NCI-H1694 (cell line): Measurements from ENCODE around the gene EHMT1.

Experiments used
- DNase-seq: peaks from one replicate; lab custom pipeline; 2025; lab: John Stamatoyannopoulos, UW

Gene EHMT1

DNA sequence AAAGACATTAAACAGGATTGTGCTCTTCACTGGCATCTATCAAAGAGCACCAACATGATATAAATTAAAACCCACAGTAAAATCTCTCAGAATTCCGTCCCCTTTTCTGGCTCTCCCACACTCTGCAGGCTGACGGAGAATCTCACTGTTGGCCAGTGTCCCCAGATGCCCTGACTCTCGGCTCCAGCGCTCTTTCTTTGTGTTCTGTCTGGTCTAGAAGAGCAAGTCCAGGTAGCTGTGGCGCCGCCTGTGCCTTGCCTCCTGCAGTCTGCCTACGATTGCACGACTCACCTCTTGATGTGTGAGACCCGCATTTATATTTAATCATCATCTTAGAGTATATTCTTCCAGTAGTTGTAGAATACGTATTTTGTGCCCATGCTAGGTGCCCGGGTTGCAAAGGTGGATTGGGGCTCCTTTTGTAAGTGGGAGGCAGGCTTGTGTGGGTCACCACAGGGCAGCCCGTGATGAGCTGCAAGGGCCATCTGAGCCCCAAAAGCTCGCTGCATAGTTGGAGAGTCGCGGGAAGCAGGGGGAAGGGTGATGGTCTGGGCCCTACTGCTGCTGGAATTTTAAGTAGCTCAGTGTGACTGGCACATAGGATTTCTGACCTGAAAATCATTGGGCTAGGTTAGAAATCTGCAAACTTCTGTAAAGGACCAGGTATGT, 55.6 kb downstream of the EHMT1 start:
- no peak for DNase-seq

- DNase-seq, result no peak
Measured at GRCh38 chr9:137674976-137675320, 56.1 kb downstream of the EHMT1 start.

DNA sequence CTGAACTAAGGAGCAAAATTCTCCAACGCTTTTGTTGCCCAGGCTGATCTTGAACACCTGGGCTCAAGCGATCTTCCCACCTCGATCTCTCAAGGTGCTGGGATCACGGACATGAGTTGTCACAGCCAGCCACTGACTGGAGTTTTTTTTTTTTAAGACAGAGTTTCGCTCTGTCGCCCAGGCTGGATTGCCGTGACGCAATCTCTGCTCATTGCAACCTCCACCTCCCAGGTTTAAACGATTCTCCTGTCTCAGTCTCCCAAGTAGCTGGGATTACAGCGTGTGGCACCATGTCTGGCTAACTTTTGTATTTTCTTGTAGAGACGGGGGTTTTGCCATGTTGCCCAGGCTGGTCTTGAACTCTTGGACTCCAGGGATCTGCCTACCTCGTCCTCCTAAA, 58.2 kb downstream of the EHMT1 start:
- DNase-seq, result no peak

DNA sequence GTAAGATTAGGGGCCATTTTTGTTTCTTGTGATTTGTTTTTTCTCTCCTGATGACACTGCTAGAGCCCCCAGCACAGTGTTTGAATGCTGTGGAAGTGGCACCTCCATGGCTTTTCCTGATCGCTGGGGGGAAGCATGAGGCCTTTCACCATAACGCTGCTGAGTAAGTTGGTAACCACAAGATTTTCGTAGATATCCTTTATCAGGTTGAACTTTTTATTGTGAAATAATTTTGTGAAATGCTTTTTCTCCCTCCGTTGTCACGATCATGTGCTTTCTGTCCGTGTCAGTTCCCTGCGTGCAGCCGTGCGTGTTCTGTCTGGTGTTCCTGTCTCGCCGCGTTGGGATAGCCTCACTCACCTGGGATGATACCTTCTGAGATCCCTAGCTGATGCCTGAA, 59.4 kb downstream of the EHMT1 start:
- DNase-seq, result no peak

- DNase-seq, result no peak
Measured at GRCh38 chr9:137679249-137679648, 60.4 kb downstream of the EHMT1 start.

DNA sequence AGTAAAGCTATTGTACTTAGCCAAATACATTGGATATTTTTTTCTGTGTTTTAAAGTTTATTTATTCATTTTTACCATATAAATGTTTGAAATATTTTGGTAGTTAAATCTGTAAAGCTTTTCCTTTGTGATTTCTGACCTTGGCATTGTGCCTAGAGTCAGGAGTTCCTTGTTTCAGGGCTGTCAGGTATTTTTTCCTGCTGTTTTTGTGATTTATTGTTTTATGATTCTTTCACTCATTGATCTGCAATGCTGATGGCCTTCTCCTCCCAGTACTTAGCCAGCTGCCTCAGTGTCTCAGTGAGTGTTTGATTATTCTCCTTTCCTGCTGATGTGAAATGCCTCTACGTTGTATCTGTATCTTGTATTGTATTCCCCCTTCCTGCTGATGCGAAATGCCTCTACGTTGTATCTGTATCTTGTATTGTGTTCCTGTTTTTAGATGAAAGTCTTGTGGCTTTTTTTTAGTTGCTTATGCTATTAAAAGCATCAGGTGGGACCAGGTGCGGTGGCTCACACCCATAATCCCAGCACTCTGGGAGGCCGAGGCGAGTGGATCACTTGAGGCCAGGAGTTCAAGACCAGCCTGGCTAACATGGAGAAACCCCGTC, 61.0 kb downstream of the EHMT1 start:
- DNase-seq, result no peak

- no peak for DNase-seq
Measured at GRCh38 chr9:137680444-137681358, 61.9 kb downstream of the EHMT1 start.

- DNase-seq, result no peak
Measured at GRCh38 chr9:137682428-137683105, 63.8 kb downstream of the EHMT1 start.

DNA sequence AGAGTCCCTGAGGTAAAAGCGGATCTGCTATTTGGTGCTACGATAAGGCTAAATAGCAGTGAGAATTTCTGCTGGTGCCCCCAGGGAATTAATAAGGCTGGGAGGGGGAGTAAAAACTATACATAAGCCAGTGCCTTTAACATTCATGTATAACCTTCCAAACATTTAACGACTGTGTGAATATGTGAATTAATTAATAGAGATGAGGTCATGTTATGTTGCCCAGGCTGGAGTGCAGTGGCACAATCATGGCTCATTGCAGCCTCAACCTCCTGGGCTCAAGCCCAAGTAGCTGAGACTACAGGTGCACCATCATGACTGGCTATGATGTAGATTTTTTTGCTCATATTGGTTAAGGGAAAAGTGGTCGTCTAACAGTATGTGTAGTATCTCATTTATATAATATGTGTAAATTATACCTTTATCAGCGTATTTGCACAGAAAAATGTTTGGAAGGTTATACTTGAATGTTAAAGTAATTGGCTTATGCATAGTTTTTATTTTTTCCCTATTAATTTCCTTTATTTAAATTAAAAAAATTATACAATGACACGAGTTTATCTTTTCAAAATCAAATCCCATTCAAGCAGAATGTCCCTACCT, 64.6 kb downstream of the EHMT1 start:
- no peak for DNase-seq

GRCh38 chr9:137685035-137685740, 66.4 kb downstream of the EHMT1 start:
- DNase-seq, result no peak

DNA sequence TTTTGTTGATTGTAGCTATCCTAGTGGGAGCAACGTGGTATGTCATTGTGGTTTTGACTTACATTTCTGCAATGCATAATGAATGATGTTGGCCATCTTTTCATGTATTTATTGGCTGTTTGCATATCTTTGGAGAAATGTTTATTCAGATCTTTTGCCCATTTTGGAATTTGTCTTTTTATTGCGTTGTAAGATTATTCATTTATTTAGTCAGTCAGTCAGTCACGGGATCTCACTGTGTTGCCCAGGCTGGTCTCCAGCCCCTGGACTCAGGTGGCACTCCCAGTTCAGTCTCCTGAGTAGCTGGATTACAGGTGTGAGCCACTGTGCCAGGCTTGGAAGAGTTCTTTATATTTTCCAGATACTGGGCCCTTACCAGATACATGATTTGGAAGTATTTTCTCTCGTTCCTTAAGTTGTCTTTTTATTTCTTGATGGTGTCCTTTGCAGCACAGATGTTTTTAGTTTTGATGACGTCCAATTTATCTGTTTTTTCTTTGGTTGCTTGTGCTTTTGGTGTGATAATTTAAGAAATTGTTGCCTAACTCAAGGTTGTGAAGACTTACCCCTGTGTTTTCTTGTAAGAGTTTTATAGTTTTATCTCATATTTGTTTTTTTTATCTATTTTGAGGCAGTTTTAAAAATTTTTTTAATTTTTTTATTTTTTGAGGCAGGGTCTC, 67.1 kb downstream of the EHMT1 start:
- DNase-seq, result no peak

- no peak for DNase-seq
Measured at GRCh38 chr9:137688261-137688660, 69.5 kb downstream of the EHMT1 start.

DNA sequence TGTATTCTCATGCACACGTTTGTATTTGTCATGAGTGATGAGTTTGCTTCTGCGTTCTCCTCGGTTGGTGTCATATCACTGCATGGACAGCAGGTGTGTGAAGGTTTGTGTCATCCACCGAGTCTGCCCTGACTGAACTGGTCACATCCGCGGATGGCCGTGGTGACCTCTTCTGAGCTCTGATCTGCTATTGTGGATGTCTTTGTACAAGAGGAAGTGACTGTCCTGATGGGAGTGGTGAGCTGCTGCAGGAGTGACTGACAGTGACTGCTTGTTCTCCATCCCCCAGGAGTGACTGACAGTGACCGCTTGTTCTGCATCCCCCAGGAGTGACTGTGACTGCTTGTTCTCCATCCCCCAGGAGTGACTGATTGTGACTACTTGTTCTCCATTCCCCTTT, 69.9 kb downstream of the EHMT1 start:
- DNase-seq, result no peak

DNA sequence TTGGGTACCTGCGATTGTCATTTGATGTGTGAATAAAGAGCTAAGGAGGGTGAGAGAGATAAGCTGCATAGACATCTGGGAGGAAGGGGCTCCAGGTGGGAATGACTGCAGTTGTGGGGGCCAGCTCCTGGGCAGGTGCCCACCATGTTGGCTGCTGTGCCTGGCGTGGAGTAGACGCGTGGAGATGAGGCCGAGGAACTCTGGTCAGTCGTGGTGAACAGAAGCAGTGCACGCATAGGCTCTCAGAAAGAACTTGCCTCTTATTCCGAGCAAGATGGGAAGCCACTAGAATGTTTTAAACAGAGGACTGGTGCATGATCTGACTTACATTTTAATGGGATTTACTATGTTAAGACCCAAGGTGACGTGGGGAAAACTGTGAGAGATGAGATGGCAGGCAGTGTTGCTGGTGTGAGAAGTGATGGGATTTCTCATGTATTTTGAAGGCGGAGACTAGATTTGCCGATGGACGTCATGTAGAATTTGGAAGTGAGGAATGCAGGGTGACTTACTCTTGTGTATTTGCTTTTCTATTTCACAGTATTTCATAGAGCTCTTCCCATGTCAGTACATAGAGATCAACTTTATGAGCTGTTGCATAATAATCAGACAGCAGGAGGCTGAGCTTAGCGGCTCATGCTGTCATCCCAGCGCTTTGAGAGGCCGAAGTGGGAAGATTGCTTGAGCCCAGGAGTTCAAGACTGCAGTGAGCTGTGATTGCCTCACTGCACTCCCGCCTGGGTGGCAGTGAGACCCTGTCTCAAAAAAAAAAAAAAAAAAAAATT, 71.1 kb downstream of the EHMT1 start:
- DNase-seq, result no peak

GRCh38 chr9:137690930-137691645, 72.3 kb downstream of the EHMT1 start:
- no peak for DNase-seq

GRCh38 chr9:137691646-137692351, 73.0 kb downstream of the EHMT1 start:
- DNase-seq, result no peak

DNA sequence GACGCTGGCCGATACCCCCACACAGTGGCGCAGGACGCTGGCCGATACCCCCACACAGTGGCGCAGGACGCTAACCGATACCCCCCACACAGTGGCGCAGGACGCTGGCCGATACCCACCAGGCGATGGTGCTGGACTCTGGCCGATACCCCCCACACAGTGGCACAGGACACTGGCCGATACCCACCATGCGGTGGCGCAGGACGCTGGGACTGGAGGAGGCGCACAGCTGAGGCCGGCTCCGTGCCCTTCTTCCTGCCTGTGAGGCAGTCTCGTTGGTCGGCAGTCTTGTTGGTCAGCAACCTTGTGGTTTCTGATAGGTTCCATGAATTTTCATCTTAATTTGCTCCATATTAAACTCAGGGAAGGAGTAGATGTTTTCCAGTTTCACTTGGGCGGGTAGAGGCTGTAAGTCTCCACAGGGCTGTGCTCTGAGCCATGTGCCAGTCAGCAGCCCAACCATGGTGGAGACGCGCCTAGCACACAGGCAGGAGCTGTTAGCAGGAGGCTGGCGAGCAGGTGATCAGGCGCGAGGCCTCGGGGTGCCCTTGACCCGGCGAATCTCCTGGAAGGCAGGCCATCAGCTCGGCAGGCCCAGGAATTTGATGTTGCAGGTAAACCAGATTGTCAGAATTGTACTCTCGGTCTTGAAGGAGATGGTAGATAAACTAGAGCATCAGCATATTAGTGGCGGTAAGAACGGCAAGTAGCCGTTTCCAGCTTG, 75.6 kb downstream of the EHMT1 start:
- no peak for DNase-seq
